HEK293 (cell line): ENCODE results near the gene RPIA.
"Not testable (repeated sequence)": the region's sequence is repeated elsewhere in the genome, so short reads cannot be mapped to it uniquely, and the experiment has no call there.

Experiments
- CTCF ChIA-PET: fragments of 350-600 bp; formaldehyde crosslinking; extraction: SDS; loops from one replicate; lab custom pipeline; 2021; ENCODE audit warnings: antibody characterized with exemption; lab: Yijun Ruan, JAX
- POLR2A ChIA-PET: fragments of 300-600 bp; formaldehyde crosslinking; extraction: SDS; loops from one replicate; lab custom pipeline; 2020; ENCODE audit warnings: antibody characterized with exemption, inconsistent platforms; lab: Yijun Ruan, JAX
- H3K27ac ChIP-seq: fragments of 200-500 bp; sonication (Bioruptor generic); 2 replicates; pipeline ENCODE4 v1.5.1; 2014; ENCODE audit warnings: low read depth, low read length, control low read depth, inconsistent platforms; ENCODE audit errors: extremely low read depth
- H3K36me3 ChIP-seq, 2 experiments: fragments of 200-500 bp in 1 of 2; sonication (Bioruptor generic) in 1 of 2; 1 replicate in 1 of 2; 2 replicates in 1 of 2; pipeline ENCODE4 v1.5.1; 2014 to 2017; ENCODE audit warnings: inconsistent platforms in 2 of 2, low read length in 2 of 2; ENCODE audit not compliant: control insufficient read depth in 2 of 2, insufficient read depth in 1 of 2
- H3K4me1 ChIP-seq: fragments of 200-500 bp; sonication (Bioruptor generic); 2 replicates; pipeline ENCODE4 v1.5.1; 2014; ENCODE audit warnings: mild to moderate bottlenecking, low read length, inconsistent platforms; ENCODE audit not compliant: control insufficient read depth, insufficient read depth
- H3K4me3 ChIP-seq: 2 replicates; pipeline ENCODE4 v1.5.1; 2011; ENCODE audit warnings: low read depth, mild to moderate bottlenecking, control low read depth, low read length, moderate library complexity
- H3K9me3 ChIP-seq: fragments of 200-500 bp; sonication (Bioruptor generic); 2 replicates; pipeline ENCODE4 v1.5.1; 2014; ENCODE audit warnings: low read depth, low read length, inconsistent platforms; ENCODE audit not compliant: control insufficient read depth, insufficient read depth
- GLIS1 ChIP-seq: fragments of 450-650 bp; formaldehyde crosslinking; IDR thresholded peaks from 2 replicates; pipeline ENCODE4 v1.5.1; 2016; ENCODE audit warnings: missing biosample characterization, missing genetic modification characterization
- OVOL3 ChIP-seq: fragments of 450-650 bp; formaldehyde crosslinking; IDR thresholded peaks from 2 replicates; pipeline ENCODE4 v1.5.1; 2016; ENCODE audit warnings: missing biosample characterization, missing genetic modification characterization
- SCRT1 ChIP-seq: fragments of 450-650 bp; formaldehyde crosslinking; IDR thresholded peaks from 2 replicates; pipeline ENCODE4 v1.5.1; 2016; ENCODE audit warnings: missing biosample characterization, missing genetic modification characterization, borderline replicate concordance
- ZBTB1 ChIP-seq: fragments of 450-650 bp; formaldehyde crosslinking; IDR thresholded peaks from 2 replicates; pipeline ENCODE4 v1.5.1; 2016; ENCODE audit warnings: missing biosample characterization, missing genetic modification characterization
- ZFP37 ChIP-seq: fragments of 450-650 bp; formaldehyde crosslinking; IDR thresholded peaks from 2 replicates; pipeline ENCODE4 v1.5.1; 2016; ENCODE audit warnings: missing biosample characterization, missing genetic modification characterization
- ZIC2 ChIP-seq: fragments of 450-650 bp; formaldehyde crosslinking; IDR thresholded peaks from 2 replicates; pipeline ENCODE4 v1.5.1; 2016; ENCODE audit warnings: missing biosample characterization, missing genetic modification characterization
- ZNF140 ChIP-seq: fragments of 450-650 bp; formaldehyde crosslinking; IDR thresholded peaks from 2 replicates; pipeline ENCODE4 v1.5.1; 2016; ENCODE audit warnings: missing biosample characterization, missing genetic modification characterization
- ZNF146 ChIP-seq: fragments of 450-650 bp; formaldehyde crosslinking; IDR thresholded peaks from 2 replicates; pipeline ENCODE4 v1.5.1; 2016; ENCODE audit warnings: missing biosample characterization, missing genetic modification characterization
- ZNF175 ChIP-seq: fragments of 450-650 bp; formaldehyde crosslinking; IDR thresholded peaks from 2 replicates; pipeline ENCODE4 v1.5.1; 2016; ENCODE audit warnings: missing biosample characterization, missing genetic modification characterization
- ZNF19 ChIP-seq: fragments of 450-650 bp; formaldehyde crosslinking; IDR thresholded peaks from 2 replicates; pipeline ENCODE4; 2016; ENCODE audit warnings: missing biosample characterization, missing genetic modification characterization, low read depth
- ZNF274 ChIP-seq, 2 experiments: fragments of 200-500 bp in 1 of 2; fragments of 450-650 bp in 1 of 2; sonication (Bioruptor generic) in 1 of 2; formaldehyde crosslinking in 1 of 2; IDR thresholded peaks; 2 replicates each; pipeline versions ENCODE4 v1.5.1 to v1.6.1; 2014 to 2016; ENCODE audit warnings: borderline replicate concordance in 1 of 2, inconsistent platforms in 1 of 2, low read length in 1 of 2, missing biosample characterization in 1 of 2, missing genetic modification characterization in 1 of 2
- ZNF350 ChIP-seq: fragments of 450-650 bp; formaldehyde crosslinking; IDR thresholded peaks from 2 replicates; pipeline ENCODE4 v1.5.0; 2017; ENCODE audit warnings: missing biosample characterization, mild to moderate bottlenecking, missing genetic modification characterization
- ZNF37A ChIP-seq: fragments of 450-650 bp; IDR thresholded peaks from 2 replicates; pipeline ENCODE4 v1.5.1; 2018; ENCODE audit warnings: missing biosample characterization, missing genetic modification characterization
- ZNF423 ChIP-seq: fragments of 450-650 bp; formaldehyde crosslinking; IDR thresholded peaks from 2 replicates; pipeline ENCODE4 v1.5.1; 2016; ENCODE audit warnings: missing biosample characterization, missing genetic modification characterization
- ZNF473 ChIP-seq: fragments of 450-650 bp; formaldehyde crosslinking; IDR thresholded peaks from 2 replicates; pipeline ENCODE4 v1.5.1; 2017; ENCODE audit warnings: missing biosample characterization, missing genetic modification characterization
- ZNF621 ChIP-seq: fragments of 450-650 bp; formaldehyde crosslinking; IDR thresholded peaks from 2 replicates; pipeline ENCODE4 v1.5.1; 2017; ENCODE audit warnings: missing biosample characterization, missing genetic modification characterization
- ZNF658 ChIP-seq: fragments of 450-650 bp; formaldehyde crosslinking; IDR thresholded peaks from 2 replicates; pipeline ENCODE4; 2016; ENCODE audit warnings: missing biosample characterization, missing genetic modification characterization
- ZNF707 ChIP-seq: fragments of 450-650 bp; formaldehyde crosslinking; IDR thresholded peaks from 2 replicates; pipeline ENCODE4 v1.5.1; 2016; ENCODE audit warnings: missing biosample characterization, missing genetic modification characterization
- TF ChIP-seq, protein P1 (sequence below): fragments of 450-650 bp; formaldehyde crosslinking; IDR thresholded peaks from 2 replicates; pipeline ENCODE4 v1.5.1; 2016; ENCODE audit warnings: missing biosample characterization, missing genetic modification characterization
- TF ChIP-seq, protein P2 (sequence below): fragments of 450-650 bp; formaldehyde crosslinking; IDR thresholded peaks from 2 replicates; pipeline ENCODE4 v1.5.1; 2016; ENCODE audit warnings: missing biosample characterization, missing genetic modification characterization

The RPIA gene

DNA sequence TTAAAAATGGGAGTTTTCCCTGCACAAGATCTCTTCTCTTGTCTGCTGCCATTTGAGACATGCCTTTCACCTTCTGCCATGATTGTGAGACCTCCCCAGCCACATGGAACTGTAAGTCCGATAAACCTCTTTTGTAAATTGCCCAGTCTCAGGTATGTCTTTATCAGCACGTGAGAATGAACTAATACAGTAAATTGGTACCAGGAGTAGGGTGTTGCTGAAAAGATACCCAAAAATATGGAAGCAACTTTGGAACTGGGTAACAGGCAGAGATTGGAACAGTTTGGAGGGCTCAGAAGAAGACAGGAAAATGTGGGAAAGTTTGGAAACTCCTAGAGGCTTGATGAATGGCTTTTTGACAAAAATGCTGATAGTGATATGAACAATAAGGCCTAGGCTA, 67.2 kb downstream of the RPIA start:
- H3K9me3 ChIP-seq, H3K4me1 ChIP-seq, CTCF ChIA-PET, POLR2A ChIA-PET, H3K4me3 ChIP-seq, H3K27ac ChIP-seq: not testable (repeated sequence)
- peaks cover 0 to 18% of the 10 kb centered on the region in 2 experiments; a peak in 1 of 3 replicates for H3K36me3 ChIP-seq
- TF ChIP-seq ZNF707 (tag by site-specific recombination): peak; percentile 80
- TF ChIP-seq, all 188 proteins: peak for 1; not testable (repeated sequence) for 187

DNA sequence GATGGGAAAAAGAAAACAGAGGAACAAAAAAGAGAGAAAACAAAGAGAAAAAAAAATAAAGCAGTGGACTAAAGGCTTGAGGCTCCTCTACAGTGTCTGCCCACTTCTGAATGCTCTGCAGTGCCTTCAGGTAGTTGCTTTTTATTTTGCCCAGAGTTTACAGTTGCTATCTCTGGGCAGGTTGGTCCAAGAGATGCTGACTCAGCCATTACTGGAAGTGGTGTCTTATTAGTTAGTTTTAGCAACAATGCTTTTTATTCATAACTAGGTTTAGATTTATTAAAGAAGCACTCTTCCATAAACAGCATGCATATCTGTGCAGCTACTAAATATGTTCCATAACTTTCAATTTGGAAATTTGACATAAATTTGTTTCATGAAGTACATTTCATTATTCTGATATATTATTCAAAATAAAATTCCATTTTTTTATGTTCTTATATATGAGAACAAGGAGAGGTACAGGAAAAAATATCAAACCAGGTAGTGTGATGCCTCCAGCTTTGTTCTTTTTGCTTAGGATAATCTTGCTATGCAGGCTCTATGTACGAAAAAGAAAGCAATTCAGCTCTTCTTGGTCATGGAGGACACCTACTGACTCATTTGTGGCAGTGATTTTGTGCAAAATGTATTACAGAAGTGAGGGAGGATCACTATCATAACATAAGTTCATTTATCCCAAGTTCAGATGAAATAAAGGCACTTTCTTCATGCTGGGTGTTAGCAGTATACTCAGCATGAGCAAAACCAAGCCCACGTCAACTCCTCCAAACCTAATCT, 69.5 kb downstream of the RPIA start:
- H3K27ac ChIP-seq: no peak overlapping the region
- H3K4me1 ChIP-seq: no peaks in the 10 kb centered on the region
- POLR2A ChIA-PET: no interaction called here
- CTCF ChIA-PET: no interaction called here
- no peak overlapping the region for H3K4me3 ChIP-seq
- H3K36me3 ChIP-seq: no peaks in the 10 kb centered on the region
- no peaks in the 10 kb centered on the region for H3K9me3 ChIP-seq
- no peak for TF ChIP-seq ZNF140
- TF ChIP-seq GLIS1 (tag by site-specific recombination): no peak
- TF ChIP-seq ZNF37A: no peak
- TF ChIP-seq ZIC2 (tag by site-specific recombination): no peak
- no peak for TF ChIP-seq SCRT1
- no peak for TF ChIP-seq ZNF175 (tag by site-specific recombination)
- TF ChIP-seq ZNF658: no peak
- TF ChIP-seq, protein P1, sequence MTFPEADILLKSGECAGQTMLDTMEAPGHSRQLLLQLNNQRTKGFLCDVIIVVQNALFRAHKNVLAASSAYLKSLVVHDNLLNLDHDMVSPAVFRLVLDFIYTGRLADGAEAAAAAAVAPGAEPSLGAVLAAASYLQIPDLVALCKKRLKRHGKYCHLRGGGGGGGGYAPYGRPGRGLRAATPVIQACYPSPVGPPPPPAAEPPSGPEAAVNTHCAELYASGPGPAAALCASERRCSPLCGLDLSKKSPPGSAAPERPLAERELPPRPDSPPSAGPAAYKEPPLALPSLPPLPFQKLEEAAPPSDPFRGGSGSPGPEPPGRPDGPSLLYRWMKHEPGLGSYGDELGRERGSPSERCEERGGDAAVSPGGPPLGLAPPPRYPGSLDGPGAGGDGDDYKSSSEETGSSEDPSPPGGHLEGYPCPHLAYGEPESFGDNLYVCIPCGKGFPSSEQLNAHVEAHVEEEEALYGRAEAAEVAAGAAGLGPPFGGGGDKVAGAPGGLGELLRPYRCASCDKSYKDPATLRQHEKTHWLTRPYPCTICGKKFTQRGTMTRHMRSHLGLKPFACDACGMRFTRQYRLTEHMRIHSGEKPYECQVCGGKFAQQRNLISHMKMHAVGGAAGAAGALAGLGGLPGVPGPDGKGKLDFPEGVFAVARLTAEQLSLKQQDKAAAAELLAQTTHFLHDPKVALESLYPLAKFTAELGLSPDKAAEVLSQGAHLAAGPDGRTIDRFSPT (tag by site-specific recombination): no peak
- no peak for TF ChIP-seq ZNF19 (tag by site-specific recombination)
- TF ChIP-seq ZNF423 (tag by site-specific recombination): no peak
- TF ChIP-seq, protein P2, sequence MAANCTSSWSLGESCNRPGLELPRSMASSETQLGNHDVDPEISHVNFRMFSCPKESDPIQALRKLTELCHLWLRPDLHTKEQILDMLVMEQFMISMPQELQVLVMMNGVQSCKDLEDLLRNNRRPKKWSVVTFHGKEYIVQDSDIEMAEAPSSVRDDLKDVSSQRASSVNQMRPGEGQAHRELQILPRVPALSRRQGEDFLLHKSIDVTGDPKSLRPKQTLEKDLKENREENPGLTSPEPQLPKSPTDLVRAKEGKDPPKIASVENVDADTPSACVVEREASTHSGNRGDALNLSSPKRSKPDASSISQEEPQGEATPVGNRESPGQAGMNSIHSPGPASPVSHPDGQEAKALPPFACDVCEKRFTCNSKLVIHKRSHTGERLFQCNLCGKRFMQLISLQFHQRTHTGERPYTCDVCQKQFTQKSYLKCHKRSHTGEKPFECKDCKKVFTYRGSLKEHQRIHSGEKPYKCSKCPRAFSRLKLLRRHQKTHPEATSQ (tag by site-specific recombination): no peak
- no peak for TF ChIP-seq ZNF146 (tag by site-specific recombination)
- TF ChIP-seq ZNF707 (tag by site-specific recombination): no peak
- TF ChIP-seq OVOL3: no peak
- TF ChIP-seq ZNF274 (IDR thresholded peaks at IDR 0.05; ENCODE audit: low read length): no peak
- TF ChIP-seq ZNF274 (tag by site-specific recombination; IDR thresholded peaks at IDR 0.05; ENCODE audit: borderline replicate concordance): no peak
- TF ChIP-seq ZNF621 (tag by site-specific recombination): no peak
- TF ChIP-seq ZBTB1 (tag by site-specific recombination): no peak
- no peak for TF ChIP-seq ZNF473 (tag by site-specific recombination)
- no peak for TF ChIP-seq ZNF350 (tag by site-specific recombination)
- TF ChIP-seq ZFP37: no peak
